Activated CD8-positive, alpha-beta memory T cell treated with anti-CD3 and anti-CD28 coated beads, Interleukin-2, amount 10 ng/mL, durations not matched to agents 7 days and 5 days (primary cell): ENCODE results near the gene NUP42. TPM values are rescaled to one million over a fixed set of nuclear protein-coding genes. Genes with fewer than 3 reads are reported as not detected.
A peak's percentile ranks its signal among the peaks of the same experiment; 100 is the strongest.

Experiments
- ATAC-seq: fragments of 150-1000 bp; cut with Tn5 transposase; one replicate; pipeline ENCODE4 v1.10.0; 2021; ENCODE audit warnings: moderate library complexity
- CTCF ChIA-PET: fragments of 350-600 bp; sonication (Branson Sonifier 250); formaldehyde crosslinking; loops from one replicate; lab custom pipeline; 2021; ENCODE audit warnings: antibody characterized with exemption; lab: Charles Lee
- DNase-seq: peaks from one replicate; pipeline ENCODE4 v3.0.0-alpha.2; 2020
- H3K27ac Mint-ChIP-seq: one replicate; pipeline ENCODE4 v1.8.0; 2021; ENCODE audit warnings: mild to moderate bottlenecking, mixed read lengths
- H3K27me3 Mint-ChIP-seq: one replicate; pipeline ENCODE4 v1.8.0; 2021; ENCODE audit warnings: mixed read lengths
- H3K36me3 Mint-ChIP-seq: one replicate; pipeline ENCODE4 v1.8.0; 2021; ENCODE audit warnings: mild to moderate bottlenecking, mixed read lengths
- H3K4me1 Mint-ChIP-seq: one replicate; pipeline ENCODE4 v1.8.0; 2021; ENCODE audit warnings: mixed read lengths
- H3K4me3 Mint-ChIP-seq: one replicate; pipeline ENCODE4 v1.8.0; 2021; ENCODE audit warnings: mild to moderate bottlenecking, moderate library complexity, mixed read lengths
- H3K9me3 Mint-ChIP-seq: one replicate; pipeline ENCODE4 v1.8.0; 2022; ENCODE audit warnings: low read depth, mixed read lengths
- total RNA-seq, 2 experiments: library from RNA; stranded (reverse); gene quantifications; one replicate each; pipeline ENCODE4 v1.2.3, GENCODE V29; 2021

The NUP42 gene
- total RNA-seq, 2 experiments from 2014 or later, result 51.3 to 58.0 TPM

DNA sequence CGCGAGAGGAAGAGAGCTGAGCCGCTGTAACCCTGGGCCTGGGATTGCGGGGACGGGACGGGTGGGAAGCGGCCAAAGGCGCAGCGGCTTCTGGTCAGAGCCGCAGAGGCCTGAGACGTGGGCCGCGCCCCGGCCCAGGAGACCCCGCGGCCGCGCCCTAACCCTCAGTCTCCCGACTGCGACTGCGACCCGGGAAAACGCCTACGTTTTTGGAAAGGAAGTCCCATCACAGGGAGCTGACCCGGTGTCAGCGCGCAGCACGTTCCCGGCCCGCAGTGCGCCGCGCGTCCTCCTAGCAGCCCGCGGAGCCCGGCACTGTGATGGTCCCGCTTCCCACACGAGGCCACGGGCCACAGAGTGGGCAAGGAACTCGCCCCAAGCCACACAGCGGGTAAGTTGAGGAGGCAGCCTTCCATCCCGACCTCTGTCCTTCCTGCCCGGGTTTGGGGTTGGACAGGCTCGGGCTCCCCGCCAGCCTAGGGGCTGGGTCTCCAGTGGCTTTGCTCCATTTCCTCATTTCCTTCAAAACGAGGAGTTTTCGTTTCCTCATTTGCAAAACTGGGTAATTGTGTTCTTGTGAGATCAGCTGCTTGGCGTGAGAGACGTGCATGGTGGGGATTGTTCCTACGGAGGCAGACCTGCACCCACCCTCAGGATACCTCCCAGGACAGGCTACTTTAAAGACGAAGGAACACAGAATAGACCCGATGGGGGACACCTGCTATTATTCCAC, 65.9 kb downstream of the NUP42 start:
- Mint-ChIP-seq H3K4me1 (peaks cover 3% of the 10 kb centered on the region), H3K36me3 (no peaks in the 10 kb centered on the region), H3K27me3 (peaks cover 87% of the 10 kb centered on the region), H3K27ac (no peak overlapping the region), H3K4me3 (no peak overlapping the region), H3K9me3 (no peaks in the 10 kb centered on the region)
- DNase-seq (no peak), ATAC-seq (peak; percentile 20)
- CTCF ChIA-PET, result no interaction called here

DNA sequence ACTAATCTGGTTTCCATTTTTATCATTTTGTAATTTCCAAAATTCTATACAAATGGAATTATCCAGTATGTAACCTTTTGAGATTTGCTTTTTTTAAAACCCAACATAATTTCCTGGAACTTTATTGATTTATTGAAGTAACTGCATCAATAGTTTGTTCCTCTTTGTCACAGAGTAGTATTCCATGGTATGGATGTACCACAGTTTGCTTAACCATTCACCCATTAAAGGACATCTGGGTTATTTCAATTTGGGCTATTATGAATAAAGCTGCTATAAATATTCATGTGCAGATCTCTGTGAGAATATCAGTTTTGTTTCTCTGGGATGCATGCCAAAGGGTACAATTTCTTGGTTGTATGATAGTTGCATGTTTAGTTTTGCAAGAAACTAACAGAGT, 67.6 kb downstream of the NUP42 start:
- DNase-seq (no peak), ATAC-seq (no peak)
- peaks cover 83% of the 10 kb centered on the region for H3K27me3 Mint-ChIP-seq
- no peaks in the 10 kb centered on the region for H3K9me3 Mint-ChIP-seq
- H3K4me3 Mint-ChIP-seq, result no peak overlapping the region
- peaks cover 3% of the 10 kb centered on the region for H3K4me1 Mint-ChIP-seq
- no peaks in the 10 kb centered on the region for H3K36me3 Mint-ChIP-seq
- H3K27ac Mint-ChIP-seq, result no peak overlapping the region
- CTCF ChIA-PET, result no interaction called here

Other genes with a start within 250 kb of the NUP42 start
- gene HYCC1, start 167.9 kb upstream of the NUP42 start, total RNA-seq, result 100 to 1,000 TPM in 1 of 2 experiments, 10 to 100 TPM in 1; 72.6 to 125 TPM
- gene KLHL7, start 76.3 kb upstream of the NUP42 start, total RNA-seq, result 10 to 100 TPM; 17.4 to 18.3 TPM
- gene GPNMB, start 64.7 kb downstream of the NUP42 start, total RNA-seq, result under 1 TPM; 0.41 to 0.82 TPM
- gene MALSU1, start 117.3 kb downstream of the NUP42 start, total RNA-seq, result 10 to 100 TPM; 51.3 to 59.5 TPM